Nephron progenitor cell (in vitro differentiated cells): ENCODE measurements around the gene IBA57.

Experiments
- DNase-seq: peaks from one replicate; pipeline ENCODE4 v3.0.0; 2021
- H3K27ac Mint-ChIP-seq: 2 replicates; pipeline ENCODE4 v1.8.0; 2021; ENCODE audit warnings: mild to moderate bottlenecking, moderate library complexity, mixed read lengths
- H3K27me3 Mint-ChIP-seq: 2 replicates; pipeline ENCODE4 v1.8.0; 2021; ENCODE audit warnings: mild to moderate bottlenecking, low read depth, mixed read lengths; ENCODE audit not compliant: poor library complexity
- H3K36me3 Mint-ChIP-seq: 2 replicates; pipeline ENCODE4 v1.8.0; 2021; ENCODE audit warnings: low read depth, mixed read lengths
- H3K4me1 Mint-ChIP-seq: 2 replicates; pipeline ENCODE4 v1.8.0; 2021; ENCODE audit warnings: mixed read lengths
- H3K4me3 Mint-ChIP-seq: 2 replicates; pipeline ENCODE4 v1.8.0; 2021; ENCODE audit warnings: mild to moderate bottlenecking, moderate library complexity, mixed read lengths
- H3K9me3 Mint-ChIP-seq: 2 replicates; pipeline ENCODE4 v1.8.0; 2021; ENCODE audit warnings: mild to moderate bottlenecking, moderate library complexity, mixed read lengths
- TF ChIP-seq, protein P1 (sequence below): fragments of 200-600 bp; sonication (generic); IDR thresholded peaks from 2 replicates; pipeline ENCODE4 v1.5.0; 2021; ENCODE audit warnings: antibody characterized with exemption

IBA57 gene

DNA sequence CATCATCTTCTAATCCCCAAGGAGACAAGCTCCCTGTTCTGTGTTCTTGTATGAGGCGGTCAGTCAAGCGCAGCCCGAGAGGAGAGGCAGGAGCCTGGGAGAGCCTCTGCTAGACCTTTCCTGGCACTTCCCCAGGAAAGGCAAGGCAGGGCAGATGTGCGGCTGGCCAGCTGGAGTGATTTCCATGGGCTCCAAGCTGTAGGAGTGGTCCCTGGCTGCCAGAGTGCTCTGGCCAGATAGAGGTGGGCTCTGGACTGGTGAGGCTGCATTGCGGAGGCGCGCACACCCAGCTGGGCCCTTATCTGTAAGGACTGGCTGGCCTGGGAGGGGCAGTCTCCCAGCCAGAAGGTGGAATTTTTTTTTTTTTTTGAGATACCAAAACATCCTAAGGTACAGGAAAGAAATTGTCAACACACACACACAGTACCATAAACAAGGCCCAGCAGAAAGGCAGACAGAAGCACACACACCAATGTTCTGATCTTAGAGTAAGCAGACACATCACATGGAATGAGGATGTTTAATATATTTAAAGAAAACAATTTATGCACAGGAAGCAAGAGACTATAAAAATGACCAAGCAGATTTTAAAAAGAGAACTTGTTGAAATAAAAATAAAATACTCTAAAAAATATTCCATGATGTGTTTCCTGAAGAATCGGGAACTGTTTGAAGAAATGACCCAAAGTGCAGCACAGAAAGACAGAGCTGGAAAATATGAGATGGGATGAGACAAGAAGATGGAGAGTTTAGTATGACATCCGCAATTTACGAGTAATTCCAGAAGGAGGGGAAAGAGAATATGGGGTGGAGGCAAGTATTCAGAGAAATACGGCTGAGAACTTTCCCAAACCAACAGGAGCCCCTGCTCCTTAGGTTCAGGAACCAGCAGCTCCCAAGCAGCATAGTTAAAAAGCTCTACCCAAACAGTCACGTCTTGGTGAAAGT lies 13.4 kb downstream of the IBA57 start:
- peaks cover 4% of the 10 kb centered on the region for H3K4me1 Mint-ChIP-seq
- H3K27ac Mint-ChIP-seq, result peak overlapping the region; percentile 82
- no peak overlapping the region for H3K4me3 Mint-ChIP-seq
- no peaks in the 10 kb centered on the region for H3K9me3 Mint-ChIP-seq
- TF ChIP-seq, protein P1, sequence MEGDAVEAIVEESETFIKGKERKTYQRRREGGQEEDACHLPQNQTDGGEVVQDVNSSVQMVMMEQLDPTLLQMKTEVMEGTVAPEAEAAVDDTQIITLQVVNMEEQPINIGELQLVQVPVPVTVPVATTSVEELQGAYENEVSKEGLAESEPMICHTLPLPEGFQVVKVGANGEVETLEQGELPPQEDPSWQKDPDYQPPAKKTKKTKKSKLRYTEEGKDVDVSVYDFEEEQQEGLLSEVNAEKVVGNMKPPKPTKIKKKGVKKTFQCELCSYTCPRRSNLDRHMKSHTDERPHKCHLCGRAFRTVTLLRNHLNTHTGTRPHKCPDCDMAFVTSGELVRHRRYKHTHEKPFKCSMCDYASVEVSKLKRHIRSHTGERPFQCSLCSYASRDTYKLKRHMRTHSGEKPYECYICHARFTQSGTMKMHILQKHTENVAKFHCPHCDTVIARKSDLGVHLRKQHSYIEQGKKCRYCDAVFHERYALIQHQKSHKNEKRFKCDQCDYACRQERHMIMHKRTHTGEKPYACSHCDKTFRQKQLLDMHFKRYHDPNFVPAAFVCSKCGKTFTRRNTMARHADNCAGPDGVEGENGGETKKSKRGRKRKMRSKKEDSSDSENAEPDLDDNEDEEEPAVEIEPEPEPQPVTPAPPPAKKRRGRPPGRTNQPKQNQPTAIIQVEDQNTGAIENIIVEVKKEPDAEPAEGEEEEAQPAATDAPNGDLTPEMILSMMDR, result no peak
- H3K36me3 Mint-ChIP-seq, result no peaks in the 10 kb centered on the region
- H3K27me3 Mint-ChIP-seq, result peaks cover 3% of the 10 kb centered on the region
- no peak for DNase-seq

DNA sequence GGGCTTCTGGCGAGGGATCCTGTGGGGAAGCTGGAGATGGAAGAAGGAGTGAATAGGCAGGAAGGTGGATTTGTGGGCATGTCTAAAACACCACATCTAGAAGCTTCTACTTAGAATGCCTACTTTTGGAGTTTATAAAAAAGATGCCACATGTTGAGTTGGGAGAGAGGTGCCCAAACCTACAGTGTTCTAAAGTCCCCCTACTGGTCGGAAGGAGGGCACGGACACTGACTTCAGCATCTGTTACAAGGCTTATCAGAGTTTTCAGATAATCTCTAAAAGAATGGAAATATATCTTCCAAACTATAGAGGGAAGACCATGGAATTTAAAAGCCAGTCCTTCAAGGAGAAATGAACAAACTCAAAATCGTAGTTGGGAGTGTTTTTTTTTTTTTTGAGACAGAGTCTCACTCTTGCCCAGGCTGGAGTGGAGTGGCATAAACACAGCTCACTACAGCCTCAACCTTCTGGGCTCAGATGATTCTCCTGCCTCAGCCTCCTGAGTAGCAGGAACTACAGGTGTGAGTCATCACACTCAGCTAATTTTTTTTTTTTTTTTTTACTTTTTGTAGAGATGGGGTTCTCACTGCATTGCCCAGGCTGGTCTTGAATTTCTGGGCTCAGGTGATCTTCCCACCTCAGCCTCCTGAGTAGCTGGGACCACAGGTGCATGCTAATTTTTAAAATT lies 14.8 kb downstream of the IBA57 start:
- Mint-ChIP-seq H3K27me3 (peaks cover 3% of the 10 kb centered on the region), H3K4me3 (no peak overlapping the region), H3K27ac (no peak overlapping the region), H3K4me1 (peaks cover 11% of the 10 kb centered on the region), H3K9me3 (no peaks in the 10 kb centered on the region), H3K36me3 (no peaks in the 10 kb centered on the region)
- no peak for DNase-seq
- TF ChIP-seq, protein P1, result peak; percentile 10

DNA sequence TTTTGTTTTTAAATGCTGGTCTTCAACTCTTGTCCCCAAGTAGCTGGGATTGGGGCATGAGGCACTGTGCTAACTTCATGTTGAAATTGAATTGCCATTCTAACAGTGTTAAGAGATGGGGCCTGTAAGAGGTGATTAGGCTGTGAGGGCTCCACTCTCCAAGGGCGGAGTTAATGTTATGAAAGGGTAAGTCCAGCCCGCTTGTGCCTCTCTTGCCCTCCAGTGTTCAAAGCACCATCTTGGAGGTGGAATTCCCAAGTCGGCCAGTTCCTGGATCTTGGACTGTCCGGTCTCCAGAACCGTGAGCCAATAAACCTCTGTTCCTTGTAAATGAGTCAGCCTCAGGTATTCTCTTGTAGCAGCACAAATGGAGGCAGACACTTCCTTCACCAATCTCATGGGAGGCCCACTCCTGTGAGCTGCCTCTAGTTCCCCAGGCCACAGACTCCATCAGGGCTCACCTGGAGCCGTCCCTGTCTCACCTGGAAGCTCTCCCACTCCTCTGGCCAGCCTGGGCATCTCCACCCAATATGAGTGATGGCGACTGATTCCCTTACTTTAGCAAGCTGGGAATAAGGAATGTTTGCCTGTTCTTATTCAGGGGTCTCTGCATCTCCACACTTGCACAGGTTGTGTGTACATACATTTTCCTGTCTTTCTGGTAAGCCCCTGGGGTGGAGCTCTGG lies 15.5 kb downstream of the IBA57 start:
- H3K27me3 Mint-ChIP-seq, result peaks cover 7% of the 10 kb centered on the region
- no peak for DNase-seq
- no peaks in the 10 kb centered on the region for H3K9me3 Mint-ChIP-seq
- peaks cover 11% of the 10 kb centered on the region for H3K4me1 Mint-ChIP-seq
- TF ChIP-seq, protein P1, result no peak
- no peaks in the 10 kb centered on the region for H3K36me3 Mint-ChIP-seq
- H3K4me3 Mint-ChIP-seq, result no peak overlapping the region
- no peak overlapping the region for H3K27ac Mint-ChIP-seq

DNA sequence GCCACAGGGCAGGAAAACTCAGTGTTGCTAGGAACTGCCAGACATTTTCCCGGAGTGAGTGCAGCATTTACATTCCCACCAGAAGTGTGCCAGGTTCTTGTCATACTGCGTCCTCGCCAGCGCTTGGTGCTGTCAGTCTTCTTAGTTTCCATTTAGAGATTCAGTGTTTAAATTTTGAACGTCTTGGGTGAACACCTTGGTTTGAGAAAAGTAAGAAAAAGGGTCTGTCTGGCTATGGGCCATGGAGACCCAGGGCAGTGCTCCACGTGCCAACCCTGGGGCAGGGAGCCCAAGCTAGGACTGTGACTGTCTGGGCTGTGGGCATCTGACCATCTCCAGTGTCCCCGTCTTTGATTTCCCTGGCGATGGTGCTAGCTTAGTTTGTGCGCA lies 16.0 kb downstream of the IBA57 start:
- H3K9me3 Mint-ChIP-seq, result no peaks in the 10 kb centered on the region
- DNase-seq, result no peak
- peaks cover 11% of the 10 kb centered on the region for H3K4me1 Mint-ChIP-seq
- peaks cover 7% of the 10 kb centered on the region for H3K27me3 Mint-ChIP-seq
- no peak overlapping the region for H3K27ac Mint-ChIP-seq
- TF ChIP-seq, protein P1, result no peak
- H3K36me3 Mint-ChIP-seq, result no peaks in the 10 kb centered on the region
- no peak overlapping the region for H3K4me3 Mint-ChIP-seq

DNA sequence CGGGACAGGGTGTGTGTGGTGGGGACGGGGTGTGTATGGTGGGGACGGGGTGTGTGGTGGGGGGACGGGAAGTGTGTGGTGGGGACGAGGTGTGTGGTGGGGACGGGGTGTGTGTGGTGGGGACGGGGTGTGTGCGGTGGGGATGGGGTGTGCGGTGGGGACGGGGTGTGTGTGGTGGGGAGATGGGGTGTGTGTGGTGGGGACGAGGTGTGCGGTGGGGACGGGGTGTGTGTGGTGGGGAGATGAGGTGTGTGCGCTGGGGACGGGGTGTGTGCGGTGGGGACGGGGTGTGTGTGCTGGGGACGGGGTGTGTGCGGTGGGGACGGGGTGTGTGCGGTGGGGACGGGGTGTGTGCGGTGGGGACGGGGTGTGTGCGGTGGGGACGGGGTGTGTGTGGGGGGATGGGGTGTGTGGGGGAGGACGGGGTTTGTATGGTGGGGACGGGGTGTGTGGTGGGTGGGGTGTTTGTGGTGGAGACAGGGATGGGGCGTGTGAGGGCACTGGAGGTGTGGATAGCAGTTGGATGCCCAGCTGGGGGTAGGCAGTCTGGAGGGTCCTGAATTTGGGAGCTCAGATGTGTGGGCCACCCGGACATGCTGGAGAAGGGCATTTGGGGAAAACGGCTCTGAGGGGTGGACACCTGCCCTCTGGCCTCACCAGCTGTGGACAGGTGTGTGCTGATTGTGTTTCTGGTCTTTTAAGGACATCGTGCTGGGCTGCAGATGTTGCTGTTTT lies 16.9 kb downstream of the IBA57 start:
- Mint-ChIP-seq H3K27me3 (peaks cover 7% of the 10 kb centered on the region), H3K4me3 (no peak overlapping the region), H3K4me1 (peaks cover 11% of the 10 kb centered on the region), H3K27ac (no peak overlapping the region), H3K36me3 (no peaks in the 10 kb centered on the region), H3K9me3 (no peaks in the 10 kb centered on the region)
- DNase-seq, result no peak
- TF ChIP-seq, protein P1, result no peak
